Adrenal gland (tissue), 12 donors: ENCODE data around the gene TENM4. TPM values are rescaled to one million over a fixed set of nuclear protein-coding genes. Genes with fewer than 3 reads are reported as not detected.

Experiments used
- DNase-seq, 7 donors: peaks; one replicate each; pipeline ENCODE4 v3.0.0-alpha.2; 2019 to 2020
- H3K27ac ChIP-seq, 5 donors: fragments of 200-600 bp; sonication (generic) in 4 of 5; 1 replicate in 3 of 5; 2 replicates in 2 of 5; pipeline versions ENCODE4 v1.5.1 to v1.8.0; 2016 to 2020; ENCODE audit warnings: mild to moderate bottlenecking in 1 of 5
- H3K27me3 ChIP-seq: fragments of 200-600 bp; 2 replicates; pipeline ENCODE4 v1.8.0; 2021
- H3K36me3 ChIP-seq, 2 donors: fragments of 200-600 bp; replicated peaks in 1 of 2; 1 replicate in 1 of 2; 2 replicates in 1 of 2; pipeline versions ENCODE4 v1.5.1 to v1.8.0; 2018 to 2022
- H3K4me1 ChIP-seq, 2 donors: fragments of 200-600 bp; replicated peaks in 1 of 2; 1 replicate in 1 of 2; 2 replicates in 1 of 2; pipeline versions ENCODE4 v1.5.1 to v1.8.0; 2018 to 2021
- H3K4me3 ChIP-seq, 4 donors: fragments of 200-600 bp; sonication (generic) in 3 of 4; one replicate each; pipeline ENCODE4 v1.5.1; 2016 to 2018
- H3K9me3 ChIP-seq, 3 donors: fragments of 200-600 bp; sonication (generic) in 1 of 3; replicated peaks in 1 of 3; 1 replicate in 2 of 3; 2 replicates in 1 of 3; pipeline versions ENCODE4 v1.5.1 to v1.8.0; 2016 to 2021
- POLR2A ChIP-seq, 2 donors: fragments of 450-650 bp; IDR thresholded peaks; one replicate each; pipeline ENCODE4 v1.6.1; 2017; ENCODE audit warnings: antibody characterized with exemption in 2 of 2, mild to moderate bottlenecking in 2 of 2, moderate library complexity in 1 of 2
- WGBS, 4 donors: extraction: QIAGEN DNeasy Blood & Tissue Kit in 2 of 4; methylation state at CpG; one replicate each; pipeline versions ENCODE4 v1.1.5 to v1.1.7; 2013 to 2017; 5-methylcytosine and 5-hydroxymethylcytosine counted together
- intact Hi-C, 2 donors: fragments of 100-400 bp; cut with DNase I; formaldehyde crosslinking; loops; one replicate each; pipeline versions ENCODE4 v1.14.1 to v1.15.0; 2022 to 2023
- polyA plus RNA-seq, 3 donors: library from polyadenylated mRNA; stranded (reverse); fragments of 200-250 nt in 2 of 3; fragments of 350-450 nt in 1 of 3; fragmentation: Illumina TruSeq in 1 of 3; extraction: RNeasy Lipid Tissue Mini Kit (QIAGEN cat#74804) in 1 of 3; gene quantifications; one replicate each; pipeline ENCODE4 v1.2.3, GENCODE V29; 2013 to 2014
- total RNA-seq, 9 donors: library from RNA; depleted of rRNA in 4 of 9; stranded (reverse); fragments of >200 nt in 4 of 9; fragments of 120-200 nt in 1 of 9; fragmentation: NEBNext Ultra II Directional in 1 of 9; extraction: Animal tissue kit (Norgen Biotek cat#: 25700) in 1 of 9; gene quantifications; one replicate each; pipeline versions ENCODE4 v1.1.0 to v1.2.4, GENCODE V29; 2013 to 2023
- TF ChIP-seq, protein P1 (sequence below), 6 experiments: fragments of 450-650 bp in 4 of 6; fragments of 200-600 bp in 2 of 6; sonication (generic) in 1 of 6; IDR thresholded peaks; 1 replicate in 5 of 6; 2 replicates in 1 of 6; pipeline versions ENCODE4 v1.5.1 to v1.8.0; 2016 to 2021; ENCODE audit warnings: antibody characterized with exemption in 6 of 6, mild to moderate bottlenecking in 2 of 6, moderate library complexity in 1 of 6
- donor health status: healthy with polysubstance abuse.
- donor health status: Bipolar disorder and iron deficiency.
- donor health status: DM: yes; HTN: yes; CAD: no.
- donor health status: DM: no; HTN: no; CAD: no.
- donor health status: DM: no; HTN: no; CAD: no.
- donor health status: DM: yes; HTN: yes; CAD: no.

Gene TENM4
- total and polyA plus RNA-seq, 12 donors = 0.74 to 24.9 (median 6.7) TPM

DNA sequence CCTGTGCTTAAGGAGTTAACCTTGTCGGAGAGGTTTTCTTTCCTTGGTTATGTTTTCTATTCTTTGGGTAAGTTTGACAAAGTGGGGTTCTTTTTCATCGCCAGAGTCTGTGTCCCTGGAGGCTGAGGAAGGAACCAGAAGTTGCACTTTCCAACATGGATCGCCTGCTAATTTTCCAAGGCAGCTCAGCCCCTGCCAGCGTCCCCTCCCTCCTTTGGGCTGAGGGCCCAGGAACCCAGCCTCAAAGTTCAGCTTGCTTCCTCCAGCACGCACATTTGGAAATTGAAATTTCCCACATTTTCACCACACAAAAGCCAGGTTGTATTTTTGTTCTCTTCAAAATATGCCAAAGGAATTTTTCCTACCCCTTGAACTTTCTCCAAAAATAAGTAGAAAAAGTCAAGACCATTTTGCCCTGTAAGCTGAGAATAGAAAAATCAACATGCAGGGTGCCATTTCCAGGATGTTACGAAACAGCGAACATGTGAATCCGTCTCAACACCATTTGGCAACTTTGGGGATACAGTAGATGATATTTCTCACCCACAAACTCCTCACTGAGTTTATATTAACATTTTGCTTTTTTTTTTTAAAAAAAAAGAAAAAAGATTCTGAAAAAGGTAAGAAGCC lies 343.5 kb downstream of the TENM4 start:
- intact Hi-C loops = no loop called here
- Histone ChIP-seq H3K4me3 (no peak overlapping the region), H3K4me1 (no peaks in the 10 kb centered on the region), H3K36me3 (no peaks in the 10 kb centered on the region), H3K9me3 (no peaks in the 10 kb centered on the region), H3K27me3 (no peaks in the 10 kb centered on the region), H3K27ac (no peak overlapping the region)
- DNase-seq = no peak
- WGBS, 4 donors = 65 to 75% (median 73%) methylated on average over 8 of the region's 8 CpGs
- TF ChIP-seq POLR2A (IDR thresholded peaks at IDR 0.05) = no peak

DNA sequence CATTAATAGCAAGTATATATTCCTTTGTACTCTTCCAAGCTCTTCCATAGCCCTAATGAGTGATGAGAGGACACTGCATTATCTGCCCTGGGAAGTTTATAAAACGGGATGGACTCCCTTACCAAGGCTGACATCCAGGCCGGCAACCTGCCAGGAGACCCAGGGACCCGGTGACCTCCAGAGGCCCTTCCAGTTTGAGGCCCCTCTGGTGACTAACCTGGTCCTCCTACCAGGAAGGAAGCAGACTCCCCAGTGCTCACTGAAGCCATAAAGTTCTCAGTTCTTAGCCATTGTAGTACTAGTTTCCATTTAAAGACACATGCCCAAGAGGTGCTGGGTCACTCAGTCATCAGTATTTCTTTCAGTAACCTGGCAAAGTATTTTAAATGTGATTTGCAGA lies 345.4 kb downstream of the TENM4 start:
- TF ChIP-seq, protein P1, sequence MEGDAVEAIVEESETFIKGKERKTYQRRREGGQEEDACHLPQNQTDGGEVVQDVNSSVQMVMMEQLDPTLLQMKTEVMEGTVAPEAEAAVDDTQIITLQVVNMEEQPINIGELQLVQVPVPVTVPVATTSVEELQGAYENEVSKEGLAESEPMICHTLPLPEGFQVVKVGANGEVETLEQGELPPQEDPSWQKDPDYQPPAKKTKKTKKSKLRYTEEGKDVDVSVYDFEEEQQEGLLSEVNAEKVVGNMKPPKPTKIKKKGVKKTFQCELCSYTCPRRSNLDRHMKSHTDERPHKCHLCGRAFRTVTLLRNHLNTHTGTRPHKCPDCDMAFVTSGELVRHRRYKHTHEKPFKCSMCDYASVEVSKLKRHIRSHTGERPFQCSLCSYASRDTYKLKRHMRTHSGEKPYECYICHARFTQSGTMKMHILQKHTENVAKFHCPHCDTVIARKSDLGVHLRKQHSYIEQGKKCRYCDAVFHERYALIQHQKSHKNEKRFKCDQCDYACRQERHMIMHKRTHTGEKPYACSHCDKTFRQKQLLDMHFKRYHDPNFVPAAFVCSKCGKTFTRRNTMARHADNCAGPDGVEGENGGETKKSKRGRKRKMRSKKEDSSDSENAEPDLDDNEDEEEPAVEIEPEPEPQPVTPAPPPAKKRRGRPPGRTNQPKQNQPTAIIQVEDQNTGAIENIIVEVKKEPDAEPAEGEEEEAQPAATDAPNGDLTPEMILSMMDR (IDR thresholded peaks at IDR 0.05) = no peak
- no peak for TF ChIP-seq POLR2A (IDR thresholded peaks at IDR 0.05)
- intact Hi-C loops = no loop called here
- WGBS, 4 donors = 31 to 76% (median 34%) methylated on average over 3 of the region's 3 CpGs
- Histone ChIP-seq H3K9me3 (no peaks in the 10 kb centered on the region), H3K27ac (no peak overlapping the region), H3K4me3 (no peak overlapping the region), H3K36me3 (no peaks in the 10 kb centered on the region), H3K27me3 (no peaks in the 10 kb centered on the region), H3K4me1 (no peaks in the 10 kb centered on the region)
- no peak for DNase-seq

GRCh38 chr11:79094616-79095015 lies 346.2 kb downstream of the TENM4 start:
- 85 to 100% (median 88%) methylated on average over 2 to 3 of the region's 3 CpGs for WGBS, 4 donors
- no peak for DNase-seq
- H3K4me1 ChIP-seq = no peaks in the 10 kb centered on the region

GRCh38 chr11:79092791-79093353 lies 348.0 kb downstream of the TENM4 start:
- TF ChIP-seq, protein P1 (IDR thresholded peaks at IDR 0.05) = no peak
- no peak for TF ChIP-seq POLR2A (IDR thresholded peaks at IDR 0.05)
- Histone ChIP-seq H3K27ac (no peak overlapping the region), H3K4me1 (no peaks in the 10 kb centered on the region), H3K27me3 (no peaks in the 10 kb centered on the region), H3K36me3 (no peaks in the 10 kb centered on the region), H3K9me3 (no peaks in the 10 kb centered on the region), H3K4me3 (no peak overlapping the region)
- WGBS, 4 donors = 79 to 92% (median 86%) methylated on average over 1 of the region's 1 CpG
- DNase-seq = peak in 1 of 7 donors; percentile 39
- intact Hi-C loops = no loop called here

More at GRCh38 chr11:79094616-79095015, 346.2 kb downstream of the TENM4 start:
- no peak for TF ChIP-seq POLR2A (IDR thresholded peaks at IDR 0.05)
- TF ChIP-seq, protein P1 (IDR thresholded peaks at IDR 0.05) = no peak
- no peaks in the 10 kb centered on the region for H3K36me3 ChIP-seq
- H3K4me3 ChIP-seq = no peak overlapping the region
- H3K9me3 ChIP-seq = no peaks in the 10 kb centered on the region
- intact Hi-C loops = no loop called here
- no peaks in the 10 kb centered on the region for H3K27me3 ChIP-seq
- no peak overlapping the region for H3K27ac ChIP-seq
